Measurements from ENCODE around the gene GRID2.

DNA sequence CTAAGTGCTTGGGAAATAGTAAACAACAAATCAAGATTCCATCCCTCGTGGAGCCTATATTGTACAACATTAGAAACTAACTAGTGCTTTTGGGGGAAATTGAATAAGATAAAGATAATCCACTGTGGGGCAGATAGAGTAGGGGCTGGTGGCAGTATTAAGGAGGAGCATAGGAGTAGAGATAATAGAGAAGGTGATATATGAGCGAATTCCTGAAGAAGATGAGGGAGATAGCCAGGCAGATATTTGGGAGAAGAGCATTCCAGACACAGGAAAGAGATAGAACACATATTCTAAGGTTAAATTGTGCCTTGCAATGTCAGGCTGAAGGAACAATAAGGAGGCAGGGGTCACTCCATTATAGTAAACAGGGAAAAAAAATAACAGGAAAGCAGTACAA lies 218.2 kb downstream of the GRID2 start:
- TF ChIP-seq POLR2AphosphoS5 (IDR thresholded peaks at IDR 0.05) = no peak
- no peak for TF ChIP-seq CTCF (IDR thresholded peaks at IDR 0.05)
- TF ChIP-seq POLR2A (IDR thresholded peaks at IDR 0.05) = no peak

Data from breast epithelium (tissue), 3 donors.